AG04450 (cell line): ENCODE results near the gene WIPF3. TPM values are rescaled to one million over a fixed set of nuclear protein-coding genes. Genes with fewer than 3 reads are reported as not detected.

Source experiments
- CTCF ChIA-PET: fragments of 300-600, 350-600 bp; formaldehyde crosslinking; extraction: SDS; loops from one replicate; lab custom pipeline; 2022; ENCODE audit warnings: antibody characterized with exemption, inconsistent platforms; lab: Charles Lee
- POLR2A ChIA-PET: fragments of 350-600 bp; formaldehyde crosslinking; extraction: SDS; loops from one replicate; lab custom pipeline; 2021; ENCODE audit warnings: antibody characterized with exemption, inconsistent platforms; lab: Yijun Ruan, JAX
- DNase-seq: peaks from one replicate; pipeline ENCODE4 v3.0.0-alpha.2; 2011; ENCODE audit warnings: low read depth, low spot score
- H3K27ac ChIP-seq: one replicate; pipeline ENCODE4 v1.5.1; 2012; ENCODE audit warnings: low read depth, low read length, control low read depth
- H3K27me3 ChIP-seq: one replicate; pipeline ENCODE4 v1.6.0; 2012; ENCODE audit warnings: low read length; ENCODE audit not compliant: control insufficient read depth, insufficient read depth
- H3K4me3 ChIP-seq: 2 replicates; pipeline ENCODE4 v1.5.1; 2011; ENCODE audit warnings: mild to moderate bottlenecking, low read depth, low read length, control low read depth
- H3K9me3 ChIP-seq: 2 replicates; pipeline ENCODE4 v1.5.1; 2012; ENCODE audit warnings: low read length; ENCODE audit not compliant: control insufficient read depth, insufficient read depth
- polyA plus RNA-seq: library from polyadenylated mRNA; depleted of rRNA; stranded (reverse); fragments of >200 nt; gene quantifications from 2 replicates; pipeline ENCODE4 v1.2.3, GENCODE V29; 2011
- TF ChIP-seq, protein P1 (sequence below): IDR thresholded peaks from 2 replicates; pipeline ENCODE4 v1.5.1; 2011; ENCODE audit warnings: low read depth, low read length, control low read depth, inconsistent platforms

The WIPF3 gene
- polyA plus RNA-seq, 1 experiment = not detected

DNA sequence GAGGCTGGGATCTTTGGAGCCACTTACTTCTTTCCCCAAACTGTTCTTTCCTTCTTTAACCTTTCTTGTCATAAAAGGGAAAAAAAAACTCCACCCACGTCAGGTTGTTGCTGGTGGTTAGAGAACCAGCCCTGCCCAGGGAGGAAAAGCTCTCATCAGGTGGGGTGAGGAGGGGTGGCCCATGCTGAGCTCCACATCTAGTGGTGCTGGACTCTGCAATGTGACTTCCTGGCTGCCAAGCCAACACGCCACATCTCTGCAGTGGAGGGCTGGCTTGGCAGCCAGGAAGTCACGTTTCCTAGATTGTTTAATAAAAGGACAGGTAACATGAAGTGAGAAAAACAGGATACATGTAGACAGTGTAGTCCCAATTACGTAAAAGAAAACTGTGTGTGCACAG is 37.4 kb downstream of the WIPF3 start:
- TF ChIP-seq, protein P1, sequence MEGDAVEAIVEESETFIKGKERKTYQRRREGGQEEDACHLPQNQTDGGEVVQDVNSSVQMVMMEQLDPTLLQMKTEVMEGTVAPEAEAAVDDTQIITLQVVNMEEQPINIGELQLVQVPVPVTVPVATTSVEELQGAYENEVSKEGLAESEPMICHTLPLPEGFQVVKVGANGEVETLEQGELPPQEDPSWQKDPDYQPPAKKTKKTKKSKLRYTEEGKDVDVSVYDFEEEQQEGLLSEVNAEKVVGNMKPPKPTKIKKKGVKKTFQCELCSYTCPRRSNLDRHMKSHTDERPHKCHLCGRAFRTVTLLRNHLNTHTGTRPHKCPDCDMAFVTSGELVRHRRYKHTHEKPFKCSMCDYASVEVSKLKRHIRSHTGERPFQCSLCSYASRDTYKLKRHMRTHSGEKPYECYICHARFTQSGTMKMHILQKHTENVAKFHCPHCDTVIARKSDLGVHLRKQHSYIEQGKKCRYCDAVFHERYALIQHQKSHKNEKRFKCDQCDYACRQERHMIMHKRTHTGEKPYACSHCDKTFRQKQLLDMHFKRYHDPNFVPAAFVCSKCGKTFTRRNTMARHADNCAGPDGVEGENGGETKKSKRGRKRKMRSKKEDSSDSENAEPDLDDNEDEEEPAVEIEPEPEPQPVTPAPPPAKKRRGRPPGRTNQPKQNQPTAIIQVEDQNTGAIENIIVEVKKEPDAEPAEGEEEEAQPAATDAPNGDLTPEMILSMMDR = no peak
- POLR2A ChIA-PET = no interaction called here
- CTCF ChIA-PET = no interaction called here

DNA sequence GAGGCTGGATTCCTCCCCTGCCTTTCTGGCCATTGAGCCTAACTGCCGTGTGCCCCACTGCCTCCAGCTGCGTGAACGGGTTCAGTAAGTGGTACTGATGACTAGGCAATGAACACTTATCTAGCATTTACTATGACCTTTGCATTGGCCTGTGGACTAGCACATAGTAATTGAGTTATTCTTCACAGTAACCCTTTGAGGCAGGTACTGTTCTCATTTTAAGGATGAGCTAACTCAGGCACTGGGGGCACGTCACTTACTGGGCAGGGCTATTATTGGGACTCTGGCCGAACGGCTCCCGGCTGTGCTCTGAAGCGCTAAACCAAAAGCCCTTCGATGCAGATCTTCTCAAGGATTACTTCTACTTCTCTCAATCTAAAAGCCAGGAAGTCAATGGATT is 38.3 kb downstream of the WIPF3 start:
- TF ChIP-seq, protein P1 = no peak
- POLR2A ChIA-PET = no interaction called here
- H3K27me3 ChIP-seq = peaks cover 5% of the 10 kb centered on the region
- H3K4me3 ChIP-seq = no peak overlapping the region
- CTCF ChIA-PET = no interaction called here
- no peak for DNase-seq
- H3K27ac ChIP-seq = no peak overlapping the region
- no peaks in the 10 kb centered on the region for H3K9me3 ChIP-seq

More for the DNA sequence above, 37.4 kb downstream of the WIPF3 start:
- Histone ChIP-seq H3K4me3 (no peak overlapping the region), H3K9me3 (no peaks in the 10 kb centered on the region), H3K27ac (no peak overlapping the region), H3K27me3 (peaks cover 5% of the 10 kb centered on the region)
- DNase-seq = no peak

DNA sequence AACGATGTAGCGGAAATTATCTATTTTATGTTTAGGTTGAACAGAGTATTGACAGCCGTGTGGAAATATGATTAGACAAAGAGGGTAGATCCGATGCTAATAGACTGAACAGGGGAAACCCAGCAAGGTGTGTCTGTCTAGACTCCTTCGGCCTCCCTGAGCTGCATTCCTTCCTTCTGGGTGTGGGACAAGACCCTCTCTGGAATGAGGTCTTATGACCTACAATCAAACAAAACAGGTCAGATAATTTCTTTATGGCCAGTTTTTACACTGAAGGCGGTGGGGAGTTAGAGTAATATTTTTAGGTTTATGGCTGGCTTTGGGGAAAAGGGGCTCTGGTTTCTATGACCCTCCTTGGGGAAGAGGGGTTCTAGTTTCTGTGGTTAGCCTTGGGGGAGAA is 41.2 kb downstream of the WIPF3 start:
- no peak overlapping the region for H3K27ac ChIP-seq
- POLR2A ChIA-PET = no interaction called here
- H3K27me3 ChIP-seq = peaks cover 5% of the 10 kb centered on the region
- DNase-seq = no peak
- no peaks in the 10 kb centered on the region for H3K9me3 ChIP-seq
- CTCF ChIA-PET = no interaction called here
- no peak overlapping the region for H3K4me3 ChIP-seq
- TF ChIP-seq, protein P1 = no peak

GRCh38 chr7:29847916-29848315 is 41.6 kb downstream of the WIPF3 start:
- Histone ChIP-seq H3K27ac (no peak overlapping the region), H3K9me3 (no peaks in the 10 kb centered on the region), H3K27me3 (peaks cover 7% of the 10 kb centered on the region), H3K4me3 (no peak overlapping the region)
- CTCF ChIA-PET = no interaction called here
- POLR2A ChIA-PET = no interaction called here
- DNase-seq = no peak
- TF ChIP-seq, protein P1 = no peak

GRCh38 chr7:29848941-29849340 is 42.6 kb downstream of the WIPF3 start:
- DNase-seq = no peak
- Histone ChIP-seq H3K27me3 (peaks cover 12% of the 10 kb centered on the region), H3K4me3 (no peak overlapping the region), H3K9me3 (no peaks in the 10 kb centered on the region), H3K27ac (no peak overlapping the region)
- TF ChIP-seq, protein P1 = no peak
- ChIA-PET POLR2A (no interaction called here), CTCF (no interaction called here)
